K562 (cell line): ENCODE measurements around the gene HDAC1. TPM values are rescaled to one million over a fixed set of nuclear protein-coding genes. Genes with fewer than 3 reads are reported as not detected.
A peak's percentile ranks its signal among the peaks of the same experiment; 100 is the strongest.

ENCODE experiments used
- AFF4 ChIP-seq: sonication (generic); formaldehyde crosslinking; IDR thresholded peaks from 2 replicates; pipeline ENCODE4 v1.8.0; 2023; ENCODE audit warnings: mild to moderate bottlenecking, missing genetic modification reagents
- CEBPG ChIP-seq, 3 experiments: fragments of 200-800 bp in 1 of 3; sonication (Bioruptor generic) in 1 of 3; sonication (generic) in 1 of 3; formaldehyde crosslinking in 1 of 3; IDR thresholded peaks in 2 of 3; conservative IDR thresholded peaks in 1 of 3; 2 replicates each; pipeline versions ENCODE4 v1.6.1 to v1.8.0; 2016 to 2022; ENCODE audit warnings: missing compliant biosample characterization in 2 of 3, missing genetic modification characterization in 2 of 3, mild to moderate bottlenecking in 1 of 3, missing genetic modification reagents in 1 of 3
- DDX20 ChIP-seq: fragments of 450-650 bp; IDR thresholded peaks from 2 replicates; pipeline ENCODE4 v1.6.1; 2016; ENCODE audit warnings: missing genetic modification characterization, low read depth, mild to moderate bottlenecking, missing compliant biosample characterization, moderate library complexity
- EP400 ChIP-seq: fragments of 450-650 bp; IDR thresholded peaks from 2 replicates; pipeline ENCODE4 v1.6.1; 2017; ENCODE audit warnings: antibody characterized with exemption, mild to moderate bottlenecking, moderate library complexity
- FOXJ2 ChIP-seq: fragments of 200-800 bp; sonication (Bioruptor generic); IDR thresholded peaks from 2 replicates; pipeline ENCODE4 v1.6.1; 2016; ENCODE audit warnings: missing genetic modification characterization, missing compliant biosample characterization
- HDAC2 ChIP-seq: fragments of 450-650 bp; IDR thresholded peaks from 2 replicates; pipeline ENCODE4 v1.6.1; 2016; ENCODE audit warnings: mild to moderate bottlenecking
- KAT8 ChIP-seq: fragments of 450-650 bp; IDR thresholded peaks from 2 replicates; pipeline ENCODE4 v1.6.1; 2016; ENCODE audit warnings: low read depth, mild to moderate bottlenecking
- KLF13 ChIP-seq: fragments of 450-650 bp; IDR thresholded peaks from 2 replicates; pipeline ENCODE4 v1.6.1; 2016; ENCODE audit warnings: missing genetic modification characterization, low read depth, mild to moderate bottlenecking, missing compliant biosample characterization, moderate library complexity, borderline replicate concordance
- MCM7 ChIP-seq, 2 experiments: fragments of 450-650 bp; IDR thresholded peaks; 2 replicates each; pipeline ENCODE4 v1.6.1; 2016 to 2018
- MECOM ChIP-seq: fragments of 250-450 bp; sonication (Bioruptor Pico); IDR thresholded peaks from 2 replicates; pipeline ENCODE4 v1.8.0; 2022; ENCODE audit warnings: inconsistent platforms
- NONO ChIP-seq, 2 experiments: fragments of 200-400 bp in 1 of 2; fragments of 450-650 bp in 1 of 2; formaldehyde crosslinking in 1 of 2; IDR thresholded peaks; 2 replicates each; pipeline ENCODE4 v1.6.1; 2017; ENCODE audit warnings: low read depth in 2 of 2, mild to moderate bottlenecking in 2 of 2, moderate library complexity in 2 of 2, low read length in 1 of 2
- PKNOX1 ChIP-seq: fragments of 450-650 bp; IDR thresholded peaks from 2 replicates; pipeline ENCODE4 v1.6.1; 2016
- PRPF4 ChIP-seq: fragments of 200-400 bp; formaldehyde crosslinking; IDR thresholded peaks from one replicate; pipeline ENCODE4 v1.6.1; 2017; ENCODE audit warnings: low read length, low read depth, mild to moderate bottlenecking; ENCODE audit not compliant: insufficient read depth, poor library complexity, severe bottlenecking
- STAT5A ChIP-seq: IDR thresholded peaks from 2 replicates; pipeline ENCODE4 v1.6.1; 2012; ENCODE audit warnings: low read length, inconsistent platforms, borderline replicate concordance
- TCF3 ChIP-seq: sonication (generic); formaldehyde crosslinking; IDR thresholded peaks from 2 replicates; pipeline ENCODE4 v1.4.0; 2020; ENCODE audit warnings: mild to moderate bottlenecking, missing genetic modification reagents
- TRIM24 ChIP-seq, 2 experiments: fragments of 450-650 bp; IDR thresholded peaks; 2 replicates each; pipeline ENCODE4 v1.6.1; 2016
- TRIM25 ChIP-seq: fragments of 450-650 bp; IDR thresholded peaks from 2 replicates; pipeline ENCODE4 v1.7.0; 2016; ENCODE audit warnings: borderline replicate concordance
- ZC3H11A ChIP-seq: IDR thresholded peaks from 2 replicates; pipeline ENCODE4 v1.6.1; 2012; ENCODE audit warnings: low read depth, low read length, improper control_type of control experiment
- ZNF174 ChIP-seq: fragments of 250-450 bp; sonication (Bioruptor Pico); IDR thresholded peaks from 2 replicates; pipeline ENCODE4 v1.4.0; 2020; ENCODE audit warnings: mild to moderate bottlenecking
- ZNF449 ChIP-seq: fragments of 250-450 bp; sonication (Bioruptor Pico); IDR thresholded peaks from 2 replicates; pipeline ENCODE4 v1.8.0; 2022; ENCODE audit warnings: moderate library complexity, mild to moderate bottlenecking, inconsistent platforms
- polyA plus RNA-seq, 8 experiments: library from polyadenylated mRNA; depleted of rRNA in 4 of 8; stranded (reverse) in 5 of 8; unstranded in 3 of 8; fragments of >200 nt; fragmentation: Nextera tagmentation in 2 of 8; fragmentation: Illumina TruSeq in 1 of 8; extraction: Ambion mirVana in 2 of 8; extraction: Trizol in 1 of 8; gene quantifications; 2 replicates each; pipeline versions ENCODE4 v1.2.1 to v1.2.3, GENCODE V29; 2011 to 2014; ENCODE audit warnings: inconsistent platforms in 1 of 8, missing spikeins in 1 of 8
- total RNA-seq, 7 experiments: library from RNA; depleted of rRNA in 6 of 7; stranded (reverse); fragments of >200 nt in 6 of 7; fragmentation: Illumina TruSeq in 2 of 7; extraction: Trizol in 2 of 7; gene quantifications; 2 replicates each; pipeline versions ENCODE4 v1.2.1 to v1.2.3, GENCODE V29; 2011 to 2021; ENCODE audit warnings: low replicate concordance in 1 of 7

The HDAC1 gene
- total and polyA plus RNA-seq, 9 of the 15 experiments (the other 6 are each of a cell fraction or from before 2014, with no cell fraction given) = 169 to 384 (median 193) TPM

GRCh38 chr1:32334864-32335534, 43.1 kb downstream of the HDAC1 start (continued):
- TF ChIP-seq CEBPG (CRISPR knock-in tag; IDR thresholded peaks at IDR 0.05) = no peak
- no peak for TF ChIP-seq CEBPG (tag; conservative IDR thresholded peaks at IDR 0.05 in 1 of 2, IDR thresholded peaks at IDR 0.05 in 1 of 2)
- peak; percentile 25; the same call in 1 of the 2 replicates for TF ChIP-seq TCF3
- TF ChIP-seq DDX20 (tag) = no peak
- no peak for TF ChIP-seq ZC3H11A
- no peak for TF ChIP-seq STAT5A
- no peak for TF ChIP-seq MECOM (CRISPR knock-in tag)
- no peak for TF ChIP-seq KAT8
- TF ChIP-seq TRIM25 = no peak
- no peak for TF ChIP-seq EP400
- no peak for TF ChIP-seq ZNF174 (CRISPR knock-in tag)
- no peak for TF ChIP-seq FOXJ2 (tag)
- TF ChIP-seq PRPF4 = peak; percentile 60
- TF ChIP-seq ZNF449 (CRISPR knock-in tag) = no peak
- TF ChIP-seq AFF4 (CRISPR knock-in tag) = peak; percentile 60
- TF ChIP-seq HDAC2 = 0 out of 2 replicates have a peak, but pooled peaks have one; percentile 29
- TF ChIP-seq NONO (IDR thresholded peaks at IDR 0.05; ENCODE audit: low read depth in 2 of 2, low read length in 1 of 2) = no peak; a peak in 2 of 4 replicates
- no peak for TF ChIP-seq MCM7 (IDR thresholded peaks at IDR 0.05)
- TF ChIP-seq KLF13 = no peak
- 0 out of 4 replicates have a peak, but pooled peaks of 1 of the 2 experiments have one; percentile 15 for TF ChIP-seq TRIM24 (IDR thresholded peaks at IDR 0.05)
- TF ChIP-seq PKNOX1 = no peak
